GM12801 (cell line): ENCODE results near the gene PTPRN.

Experiments
- TF ChIP-seq, protein P1 (sequence below): IDR thresholded peaks from one replicate; pipeline ENCODE4 v1.5.1; 2011; ENCODE audit warnings: control low read depth; ENCODE audit not compliant: insufficient read length; ENCODE audit errors: extremely low read depth

The PTPRN gene

GRCh38 chr2:219309278-219309677 lies at the start of gene PTPRN:
TSS of gene PTPRN (minus strand) at chr2:219309401. CDS start at chr2:219309332, 69 bp downstream.
- TF ChIP-seq, protein P1, sequence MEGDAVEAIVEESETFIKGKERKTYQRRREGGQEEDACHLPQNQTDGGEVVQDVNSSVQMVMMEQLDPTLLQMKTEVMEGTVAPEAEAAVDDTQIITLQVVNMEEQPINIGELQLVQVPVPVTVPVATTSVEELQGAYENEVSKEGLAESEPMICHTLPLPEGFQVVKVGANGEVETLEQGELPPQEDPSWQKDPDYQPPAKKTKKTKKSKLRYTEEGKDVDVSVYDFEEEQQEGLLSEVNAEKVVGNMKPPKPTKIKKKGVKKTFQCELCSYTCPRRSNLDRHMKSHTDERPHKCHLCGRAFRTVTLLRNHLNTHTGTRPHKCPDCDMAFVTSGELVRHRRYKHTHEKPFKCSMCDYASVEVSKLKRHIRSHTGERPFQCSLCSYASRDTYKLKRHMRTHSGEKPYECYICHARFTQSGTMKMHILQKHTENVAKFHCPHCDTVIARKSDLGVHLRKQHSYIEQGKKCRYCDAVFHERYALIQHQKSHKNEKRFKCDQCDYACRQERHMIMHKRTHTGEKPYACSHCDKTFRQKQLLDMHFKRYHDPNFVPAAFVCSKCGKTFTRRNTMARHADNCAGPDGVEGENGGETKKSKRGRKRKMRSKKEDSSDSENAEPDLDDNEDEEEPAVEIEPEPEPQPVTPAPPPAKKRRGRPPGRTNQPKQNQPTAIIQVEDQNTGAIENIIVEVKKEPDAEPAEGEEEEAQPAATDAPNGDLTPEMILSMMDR = no peak

DNA sequence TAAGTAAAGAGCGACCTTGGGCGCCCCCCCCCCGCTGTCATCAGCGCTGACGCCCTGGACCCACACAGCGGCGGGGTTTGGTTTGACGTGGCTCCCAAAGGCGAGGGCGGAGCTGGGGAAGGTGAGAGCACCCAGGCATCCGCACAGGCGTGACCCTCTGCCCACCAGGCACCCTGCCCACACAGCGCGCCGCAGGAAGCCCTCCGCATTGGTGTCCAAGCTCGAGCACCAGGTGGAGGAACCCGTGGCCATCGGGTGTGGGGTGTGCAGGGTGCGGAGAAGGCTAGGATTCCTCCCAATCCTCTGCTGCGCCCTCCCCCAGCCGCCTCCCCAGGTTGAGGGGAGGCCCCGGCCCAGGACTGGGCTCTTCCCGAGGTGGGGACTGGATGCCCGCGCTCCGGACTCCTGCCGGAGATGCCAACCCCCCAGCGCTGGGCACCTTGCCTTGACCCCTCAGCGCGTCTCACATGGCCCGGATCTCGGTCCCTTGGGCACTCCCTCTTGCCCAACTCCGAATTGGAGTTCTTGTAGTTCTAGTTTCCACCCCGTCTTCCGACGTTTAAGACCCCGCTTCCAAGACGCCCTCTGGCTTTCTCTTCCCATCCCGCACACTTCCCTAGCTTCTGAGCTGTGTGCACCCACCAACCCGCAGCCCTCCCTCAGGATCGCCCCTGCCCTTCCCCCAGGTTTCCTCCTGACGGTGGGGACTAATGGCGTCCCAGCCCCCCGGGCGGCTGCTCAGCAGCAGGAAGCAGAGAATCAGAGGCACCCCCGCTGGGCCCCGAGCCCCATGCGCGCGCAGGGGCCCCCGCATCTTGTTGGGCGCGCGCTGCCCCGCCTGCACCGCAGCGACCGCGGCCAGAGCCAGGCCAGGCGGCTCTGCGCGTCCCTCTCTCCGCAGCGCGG lies 49.2 kb upstream of the PTPRN start:
- TF ChIP-seq, protein P1 = no peak

- TF ChIP-seq, protein P1 = no peak
Observed at GRCh38 chr2:219356834-219357233, 47.6 kb upstream of the PTPRN start.

DNA sequence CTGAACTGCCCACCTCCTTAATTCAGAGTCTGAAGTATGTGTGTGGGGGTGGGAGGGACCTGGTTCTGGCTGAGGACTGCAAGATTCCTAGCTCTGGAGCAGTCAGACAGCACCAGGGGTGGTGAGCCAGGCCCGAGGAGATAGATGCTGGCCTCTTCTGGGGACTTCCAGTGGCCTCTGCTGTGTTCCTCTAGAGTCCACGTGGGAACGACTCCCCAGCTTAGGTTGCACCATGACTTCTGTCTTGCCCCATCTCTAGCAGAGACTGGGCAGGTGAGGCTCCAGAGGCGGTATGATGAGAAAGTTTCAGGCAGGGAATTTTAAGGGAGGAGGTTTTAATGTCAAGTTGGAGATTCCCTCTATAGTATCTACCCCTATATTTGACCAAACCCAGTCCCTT lies 45.4 kb upstream of the PTPRN start:
- TF ChIP-seq, protein P1 = no peak

- TF ChIP-seq, protein P1 = no peak
Observed at GRCh38 chr2:219353129-219353528, 43.9 kb upstream of the PTPRN start.

- TF ChIP-seq, protein P1 = no peak
Observed at GRCh38 chr2:219352448-219353023, 43.3 kb upstream of the PTPRN start.

DNA sequence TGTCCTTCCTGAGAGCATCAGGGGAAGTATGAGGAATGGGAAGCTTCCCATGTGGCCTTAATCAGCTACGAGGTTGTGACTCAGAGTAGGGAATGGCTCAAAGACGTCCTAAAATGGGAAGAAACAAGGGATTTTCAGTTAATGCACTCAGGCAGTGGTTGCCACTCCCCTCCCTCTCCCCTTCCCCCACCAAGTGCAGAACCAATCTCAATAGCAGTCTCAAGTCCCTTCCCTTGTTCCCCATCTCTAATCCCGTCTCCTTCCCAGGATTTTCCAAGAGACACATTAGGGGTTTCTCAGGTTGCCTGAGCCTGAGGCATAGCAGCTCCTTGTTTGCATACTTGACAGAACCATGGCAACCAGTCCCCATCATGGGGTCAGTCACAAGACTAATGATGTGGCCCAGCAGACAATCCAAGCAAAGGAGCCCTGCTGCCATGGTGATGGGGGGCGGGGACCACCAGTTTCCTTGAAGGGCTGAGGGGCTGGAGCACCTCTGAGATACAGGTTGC lies 41.6 kb upstream of the PTPRN start:
- TF ChIP-seq, protein P1 = no peak
